Endodermal cell (in vitro differentiated cells): Measurements from ENCODE around the gene STAT6. TPM values are rescaled to one million over a fixed set of nuclear protein-coding genes. Genes with fewer than 3 reads are reported as not detected.

Source experiments
- DNase-seq: peaks from one replicate; pipeline ENCODE4 v3.0.0-alpha.2; 2017
- H3K27ac ChIP-seq: 2 replicates; pipeline ENCODE4 v1.5.1; 2013; ENCODE audit warnings: mild to moderate bottlenecking, low read depth, low read length, moderate library complexity
- H3K27me3 ChIP-seq: 2 replicates; pipeline ENCODE4 v1.6.1; 2013; ENCODE audit warnings: mild to moderate bottlenecking, low read length, moderate library complexity; ENCODE audit not compliant: insufficient read depth, control insufficient read depth, poor library complexity, severe bottlenecking
- H3K36me3 ChIP-seq: 2 replicates; pipeline ENCODE4 v1.7.0; 2013; ENCODE audit warnings: mild to moderate bottlenecking, low read length, moderate library complexity; ENCODE audit not compliant: control insufficient read depth, insufficient read depth
- H3K4me1 ChIP-seq: one replicate; pipeline ENCODE4 v1.7.0; 2013; ENCODE audit warnings: low read length; ENCODE audit not compliant: control insufficient read depth, insufficient read depth
- H3K4me3 ChIP-seq: 2 replicates; pipeline ENCODE4 v1.5.1; 2013; ENCODE audit warnings: mild to moderate bottlenecking, low read length, moderate library complexity
- H3K9ac ChIP-seq: 2 replicates; pipeline ENCODE4 v1.6.1; 2013; ENCODE audit warnings: mild to moderate bottlenecking, low read length, moderate library complexity; ENCODE audit not compliant: poor library complexity, severe bottlenecking; ENCODE audit errors: extremely low read depth
- H3K9me3 ChIP-seq: 2 replicates; pipeline ENCODE4 v1.6.1; 2013; ENCODE audit warnings: mild to moderate bottlenecking, low read length, moderate library complexity; ENCODE audit not compliant: control insufficient read depth
- H3K27ac Mint-ChIP-seq: 2 replicates; pipeline ENCODE4 v1.8.0; 2020; ENCODE audit warnings: mixed read lengths
- H3K27me3 Mint-ChIP-seq: 2 replicates; pipeline ENCODE4 v1.8.0; 2021; ENCODE audit warnings: mild to moderate bottlenecking, mixed read lengths; ENCODE audit not compliant: insufficient read depth
- H3K36me3 Mint-ChIP-seq: 2 replicates; pipeline ENCODE4 v1.8.0; 2020; ENCODE audit warnings: low read depth, mixed read lengths
- H3K4me1 Mint-ChIP-seq: 2 replicates; pipeline ENCODE4 v1.8.0; 2020; ENCODE audit warnings: mixed read lengths
- H3K4me3 Mint-ChIP-seq: 2 replicates; pipeline ENCODE4 v1.8.0; 2020; ENCODE audit warnings: mild to moderate bottlenecking, moderate library complexity, mixed read lengths
- H3K9me3 Mint-ChIP-seq: 2 replicates; pipeline ENCODE4 v1.8.0; 2020; ENCODE audit warnings: mild to moderate bottlenecking, mixed read lengths
- WGBS, 2 experiments: methylation state at CpG; one replicate each; pipeline versions ENCODE4 v1.1.5 to v1.1.7; 2013; ENCODE audit warnings: missing lambda C conversion rate in 2 of 2, mixed read lengths in 1 of 2; ENCODE audit not compliant: insufficient coverage in 1 of 2, insufficient read length in 1 of 2; 5-methylcytosine and 5-hydroxymethylcytosine counted together
- total RNA-seq, 2 donors: library from RNA; stranded (reverse); fragmentation: NEBNext Ultra II Directional in 1 of 2; extraction: Animal tissue kit (Norgen Biotek cat#: 25700) in 1 of 2; gene quantifications; 2 replicates in 1 of 2; 3 replicates in 1 of 2; pipeline ENCODE4 v1.2.1, GENCODE V29; 2021
- TF ChIP-seq, protein P1 (sequence below): fragments of 200-600 bp; sonication (generic); conservative IDR thresholded peaks from 2 replicates; pipeline ENCODE4 v1.5.0; 2021; ENCODE audit warnings: antibody characterized with exemption, mild to moderate bottlenecking

The STAT6 gene
- total RNA-seq, 2 donors from 2014 or later = 60.2 to 102 TPM

DNA sequence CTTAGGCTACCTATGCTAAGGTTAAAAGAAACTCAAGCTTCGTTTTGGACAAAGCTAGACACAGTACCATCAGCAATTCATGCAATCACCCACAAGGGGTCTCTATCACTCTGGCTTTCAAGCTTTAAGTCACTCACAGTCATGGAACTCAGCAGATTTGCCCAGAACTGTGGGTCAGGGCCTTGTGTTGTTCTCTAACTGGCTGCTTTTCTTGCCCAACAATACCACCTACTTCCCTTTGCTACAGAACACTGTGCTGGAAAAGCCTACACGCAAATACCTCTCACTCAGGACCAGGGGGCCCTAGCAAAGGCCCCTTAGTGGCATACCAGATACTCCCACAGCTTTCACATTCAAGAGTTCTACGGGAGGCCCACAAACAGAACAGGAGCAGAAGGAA is 41.6 kb downstream of the STAT6 start:
- Histone ChIP-seq H3K9me3 (no peaks in the 10 kb centered on the region), H3K27ac (no peak overlapping the region), H3K27me3 (no peaks in the 10 kb centered on the region), H3K4me3 (no peak overlapping the region), H3K4me1 (no peaks in the 10 kb centered on the region), H3K9ac (no peak overlapping the region), H3K36me3 (peaks cover 55% of the 10 kb centered on the region)
- DNase-seq = peak; percentile 86
- TF ChIP-seq, protein P1, sequence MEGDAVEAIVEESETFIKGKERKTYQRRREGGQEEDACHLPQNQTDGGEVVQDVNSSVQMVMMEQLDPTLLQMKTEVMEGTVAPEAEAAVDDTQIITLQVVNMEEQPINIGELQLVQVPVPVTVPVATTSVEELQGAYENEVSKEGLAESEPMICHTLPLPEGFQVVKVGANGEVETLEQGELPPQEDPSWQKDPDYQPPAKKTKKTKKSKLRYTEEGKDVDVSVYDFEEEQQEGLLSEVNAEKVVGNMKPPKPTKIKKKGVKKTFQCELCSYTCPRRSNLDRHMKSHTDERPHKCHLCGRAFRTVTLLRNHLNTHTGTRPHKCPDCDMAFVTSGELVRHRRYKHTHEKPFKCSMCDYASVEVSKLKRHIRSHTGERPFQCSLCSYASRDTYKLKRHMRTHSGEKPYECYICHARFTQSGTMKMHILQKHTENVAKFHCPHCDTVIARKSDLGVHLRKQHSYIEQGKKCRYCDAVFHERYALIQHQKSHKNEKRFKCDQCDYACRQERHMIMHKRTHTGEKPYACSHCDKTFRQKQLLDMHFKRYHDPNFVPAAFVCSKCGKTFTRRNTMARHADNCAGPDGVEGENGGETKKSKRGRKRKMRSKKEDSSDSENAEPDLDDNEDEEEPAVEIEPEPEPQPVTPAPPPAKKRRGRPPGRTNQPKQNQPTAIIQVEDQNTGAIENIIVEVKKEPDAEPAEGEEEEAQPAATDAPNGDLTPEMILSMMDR = peak; percentile 91
- Mint-ChIP-seq H3K9me3 (no peaks in the 10 kb centered on the region), H3K4me1 (peaks cover 3% of the 10 kb centered on the region), H3K4me3 (no peak overlapping the region), H3K27ac (peak overlapping the region; percentile 62), H3K36me3 (peaks cover 49% of the 10 kb centered on the region), H3K27me3 (no peaks in the 10 kb centered on the region)
- WGBS, 2 experiments = 0 to 52% methylated on average over 1 to 3 of the region's 3 CpGs

- TF ChIP-seq, protein P1 = no peak
- Histone ChIP-seq H3K9ac (no peak overlapping the region), H3K27ac (no peak overlapping the region), H3K4me3 (no peak overlapping the region), H3K36me3 (peaks cover 66% of the 10 kb centered on the region), H3K4me1 (no peaks in the 10 kb centered on the region), H3K27me3 (no peaks in the 10 kb centered on the region), H3K9me3 (no peaks in the 10 kb centered on the region)
- WGBS, 2 experiments = 99 to 100% methylated on average over 2 of the region's 2 CpGs
- H3K4me1 Mint-ChIP-seq = peaks cover 3% of the 10 kb centered on the region
- DNase-seq = no peak
- no peak overlapping the region for H3K4me3 Mint-ChIP-seq
- H3K36me3 Mint-ChIP-seq = peaks cover 51% of the 10 kb centered on the region
- no peak overlapping the region for H3K27ac Mint-ChIP-seq
- H3K27me3 Mint-ChIP-seq = no peaks in the 10 kb centered on the region
- no peaks in the 10 kb centered on the region for H3K9me3 Mint-ChIP-seq
Observed at GRCh38 chr12:57066245-57066644, 44.9 kb downstream of the STAT6 start.

DNA sequence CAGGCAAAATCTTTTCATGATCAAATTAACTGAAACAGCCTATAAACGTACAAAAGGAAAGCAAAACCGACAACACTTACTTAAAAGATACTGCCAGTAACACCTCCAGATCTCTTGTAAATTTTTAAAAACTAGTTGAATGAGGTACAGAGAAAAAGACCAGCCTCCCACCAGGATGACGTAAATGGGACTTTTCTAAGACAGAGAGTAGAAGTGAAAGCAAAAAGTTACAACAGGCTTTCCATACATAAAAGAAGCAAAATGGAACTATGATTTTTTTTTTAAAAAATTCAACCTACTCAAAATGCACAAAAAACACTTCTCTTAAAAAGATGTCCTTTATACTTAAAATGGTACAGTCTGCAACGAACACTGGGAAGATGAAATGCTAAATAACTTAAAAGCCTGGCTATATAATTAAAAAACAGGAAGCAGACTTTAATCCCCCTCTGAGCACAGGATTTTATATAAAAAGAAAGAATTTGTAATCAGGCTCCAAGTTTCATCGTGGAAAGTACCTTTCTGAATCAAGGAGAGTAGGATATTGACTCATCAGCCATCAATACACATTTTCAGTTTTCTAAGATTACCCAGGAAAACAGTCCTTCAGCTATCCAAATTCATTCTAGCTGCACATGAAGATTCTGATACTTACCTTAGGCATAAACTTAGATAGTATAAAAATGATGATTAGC is 47.0 kb downstream of the STAT6 start:
- Mint-ChIP-seq H3K27me3 (no peaks in the 10 kb centered on the region), H3K36me3 (peaks cover 51% of the 10 kb centered on the region), H3K4me3 (no peak overlapping the region), H3K9me3 (no peaks in the 10 kb centered on the region), H3K27ac (no peak overlapping the region), H3K4me1 (no peaks in the 10 kb centered on the region)
- no peaks in the 10 kb centered on the region for H3K9me3 ChIP-seq
- 89 to 100% methylated on average over 2 to 5 of the region's 5 CpGs for WGBS, 2 experiments
- H3K9ac ChIP-seq = no peak overlapping the region
- TF ChIP-seq, protein P1 = no peak
- no peak overlapping the region for H3K27ac ChIP-seq
- no peak overlapping the region for H3K4me3 ChIP-seq
- H3K4me1 ChIP-seq = no peaks in the 10 kb centered on the region
- H3K36me3 ChIP-seq = peaks cover 65% of the 10 kb centered on the region
- no peaks in the 10 kb centered on the region for H3K27me3 ChIP-seq
- no peak for DNase-seq
